ENCODE data around the gene MAD1L1.
"Not testable (repeated sequence)": the region's sequence is repeated elsewhere in the genome, so short reads cannot be mapped to it uniquely, and the experiment has no call there.

Gene MAD1L1

DNA sequence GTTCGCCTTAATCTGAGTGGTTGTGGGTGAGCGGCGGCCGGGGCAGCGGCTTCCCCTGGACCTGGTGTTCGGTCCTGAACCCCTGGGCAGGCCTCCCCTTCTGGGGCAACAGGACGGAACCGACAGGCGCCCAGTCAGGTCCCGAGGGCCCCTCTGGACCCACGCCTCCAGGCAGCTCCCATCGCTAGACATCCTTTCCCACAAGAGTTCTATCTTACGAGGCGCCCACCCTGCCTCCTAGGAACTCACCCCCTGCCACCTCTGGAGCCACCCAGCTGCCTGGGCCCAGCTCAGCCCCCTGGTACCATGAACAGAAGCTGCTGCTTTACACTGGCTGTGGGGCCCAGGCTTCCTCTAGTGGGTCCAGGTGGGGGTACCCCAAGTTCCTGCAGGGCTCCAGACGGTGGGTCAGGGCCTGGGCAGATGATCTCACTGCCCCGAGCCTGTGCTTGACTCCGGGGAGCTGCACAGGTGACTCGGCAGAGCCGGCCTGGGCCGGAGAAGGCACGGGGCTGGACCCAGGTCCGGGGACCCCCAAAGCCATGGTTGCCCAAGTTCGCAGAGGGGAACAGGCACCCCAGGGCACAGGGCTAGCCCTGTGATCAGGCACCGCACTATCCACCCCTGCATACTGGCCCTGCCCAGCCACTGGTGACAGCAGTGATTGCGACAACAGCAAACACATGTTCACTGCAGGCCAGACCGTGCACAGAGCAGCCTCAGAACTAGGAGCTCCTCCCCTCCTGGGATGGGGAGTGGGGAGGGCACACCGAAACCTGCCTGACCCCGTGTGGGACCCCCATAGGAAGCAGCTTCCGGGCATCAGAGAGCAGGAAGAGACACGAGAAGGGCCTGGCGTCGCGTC lies 382.4 kb downstream of the MAD1L1 start:
- no peak for DNase-seq (ENCODE audit: low spot score)

DNA sequence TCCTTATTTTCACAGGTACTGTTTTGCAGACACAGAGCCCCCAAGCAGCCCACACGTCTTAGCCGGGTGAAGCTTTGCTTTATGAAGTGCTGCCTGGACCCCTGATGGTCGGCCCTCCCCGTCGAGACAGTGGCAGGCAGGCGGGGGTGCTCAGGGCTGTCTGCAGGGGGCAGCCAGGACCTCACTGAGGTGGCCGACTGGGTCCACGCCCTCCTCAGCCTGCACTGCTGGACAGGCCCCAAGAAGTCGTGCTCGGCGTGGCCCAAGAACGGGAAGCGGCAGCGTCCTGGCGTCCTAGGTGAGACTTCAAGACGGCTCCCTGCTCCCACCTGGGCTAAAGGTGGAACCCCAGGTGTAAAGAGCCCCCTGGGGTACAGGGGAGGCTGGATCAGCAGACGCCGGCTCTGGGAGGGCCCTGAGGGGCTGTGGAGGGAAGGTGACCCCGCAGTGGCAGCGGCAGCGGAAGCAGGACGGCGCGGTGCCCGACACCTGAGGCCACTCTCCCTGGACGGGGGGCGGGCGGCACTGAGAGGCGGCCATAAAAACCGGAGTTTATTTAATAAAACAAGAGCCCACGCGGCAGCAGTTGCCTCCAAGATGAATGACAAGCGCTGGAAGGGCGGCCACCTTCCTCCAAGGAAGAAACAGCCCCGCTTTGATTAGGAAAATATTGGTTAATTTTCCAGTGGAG lies 383.2 kb downstream of the MAD1L1 start:
- DNase-seq (ENCODE audit: low spot score): no peak

DNA sequence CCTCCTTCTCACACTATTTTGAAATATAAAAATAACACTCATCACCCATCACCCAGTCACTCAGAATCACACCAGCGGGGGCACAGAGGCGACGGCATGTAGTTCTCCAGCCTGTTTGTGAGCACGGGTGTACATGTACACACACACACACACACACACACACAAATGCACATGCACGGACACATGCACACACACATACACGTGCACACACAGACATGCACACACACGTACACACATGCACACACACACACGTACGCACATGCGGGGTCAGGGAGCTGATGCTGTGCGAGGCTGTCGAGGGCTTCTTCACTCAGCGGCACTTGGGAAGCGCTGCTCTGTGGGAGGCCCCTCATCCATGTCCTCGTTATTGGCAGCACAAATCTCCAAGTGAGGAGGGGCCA lies 383.8 kb downstream of the MAD1L1 start:
- no peak for DNase-seq (ENCODE audit: low spot score)

DNA sequence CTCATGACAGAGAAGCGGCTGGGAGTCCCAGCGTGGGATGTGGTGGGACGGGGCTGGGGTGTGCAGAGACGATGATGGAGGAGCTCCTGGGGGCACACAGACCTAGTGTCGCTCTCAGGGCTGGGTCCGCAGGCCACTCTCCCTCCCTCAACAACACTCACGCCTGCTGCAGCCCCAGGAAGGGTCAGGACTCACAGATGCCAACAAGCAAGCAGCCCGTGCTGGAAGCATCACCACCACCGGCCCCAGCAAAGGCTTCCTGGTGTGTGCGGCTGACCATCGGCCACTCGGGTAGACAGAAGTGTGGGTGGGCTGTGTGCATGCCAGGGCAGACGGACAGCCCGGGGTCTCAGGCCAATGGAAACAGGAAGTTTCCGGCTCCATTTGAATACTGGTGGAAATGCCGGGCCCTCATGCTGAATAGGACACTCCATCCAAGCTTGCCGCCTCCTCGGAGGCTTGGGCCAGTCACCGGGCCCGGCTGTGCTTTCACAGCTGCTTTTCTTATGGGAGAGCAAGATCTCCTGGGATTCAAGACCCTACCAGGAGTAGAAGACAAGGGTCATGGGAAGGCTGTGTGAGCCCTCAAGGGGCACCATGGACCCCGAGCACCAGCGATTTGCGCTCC lies 384.6 kb downstream of the MAD1L1 start:
- DNase-seq (ENCODE audit: low spot score): no peak

DNA sequence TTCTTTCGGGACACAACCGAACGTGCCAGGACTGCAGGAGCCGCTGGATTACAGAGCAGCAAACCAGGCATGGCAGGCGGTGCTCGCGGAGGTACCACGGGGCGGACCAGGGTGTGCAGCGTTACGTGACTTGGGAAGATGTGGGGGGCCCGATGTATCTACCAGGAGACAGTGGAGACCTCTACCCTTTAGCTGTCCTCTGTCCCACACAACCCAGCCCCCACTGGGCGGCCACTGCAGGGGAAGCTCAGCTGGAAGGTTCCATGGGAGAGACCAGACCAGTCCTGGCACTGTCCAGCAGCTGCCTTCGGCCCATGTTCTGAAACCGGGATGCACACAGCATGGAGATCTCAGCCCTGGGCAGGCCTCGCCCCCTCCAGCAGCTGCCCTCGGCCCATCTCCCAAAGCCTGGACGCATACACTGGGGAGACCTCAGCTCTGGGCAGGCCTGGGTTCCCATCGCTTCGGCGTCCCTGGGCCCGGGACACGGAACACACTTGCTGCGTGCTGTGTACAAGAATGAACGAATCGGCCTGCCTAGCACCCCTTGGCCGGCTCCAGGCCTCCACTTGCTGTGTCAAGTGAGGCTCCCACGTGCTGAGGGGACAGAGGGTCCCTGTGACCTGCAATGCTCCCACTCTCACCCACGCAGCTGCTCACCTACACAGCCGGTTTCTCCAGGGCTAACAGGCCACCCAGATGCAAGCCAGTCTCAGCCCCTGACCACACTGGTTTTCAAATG lies 385.3 kb downstream of the MAD1L1 start:
- DNase-seq (ENCODE audit: low spot score): no peak

DNA sequence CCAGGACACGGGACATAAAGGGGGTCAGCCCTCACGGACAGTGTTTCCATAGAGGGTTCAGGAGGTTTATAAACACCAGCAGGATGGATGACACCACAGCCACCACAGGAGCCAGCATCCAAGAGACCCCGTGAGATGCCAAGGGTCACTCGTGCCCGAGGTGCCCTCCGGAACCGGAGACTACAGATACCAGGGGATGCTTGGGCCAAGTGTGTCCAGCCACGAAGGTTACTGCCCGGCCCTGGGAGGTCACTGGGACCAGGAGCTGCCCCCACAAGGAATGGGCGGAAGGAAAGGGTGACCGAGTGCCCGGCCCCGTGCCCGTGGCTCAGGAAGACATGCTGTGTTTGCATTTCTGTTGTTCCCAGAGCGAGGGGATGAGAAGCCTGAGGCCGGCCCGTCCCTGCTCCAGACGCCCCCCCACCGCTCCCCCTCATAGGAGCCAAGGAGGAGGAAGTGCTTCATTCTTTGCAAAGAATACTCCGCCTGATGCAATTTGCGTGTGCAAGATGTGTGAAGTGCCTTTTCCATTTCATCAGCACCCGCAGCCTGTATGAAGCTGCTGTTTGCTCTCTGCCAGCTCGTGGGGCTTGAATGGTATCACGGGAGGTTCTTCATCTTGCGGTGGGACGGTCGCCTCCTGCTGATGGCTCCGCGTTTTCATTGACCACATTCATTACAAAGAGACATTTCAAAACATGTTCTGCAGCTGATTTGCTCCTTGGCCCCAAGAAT lies 386.2 kb downstream of the MAD1L1 start:
- DNase-seq (ENCODE audit: low spot score): no peak

DNA sequence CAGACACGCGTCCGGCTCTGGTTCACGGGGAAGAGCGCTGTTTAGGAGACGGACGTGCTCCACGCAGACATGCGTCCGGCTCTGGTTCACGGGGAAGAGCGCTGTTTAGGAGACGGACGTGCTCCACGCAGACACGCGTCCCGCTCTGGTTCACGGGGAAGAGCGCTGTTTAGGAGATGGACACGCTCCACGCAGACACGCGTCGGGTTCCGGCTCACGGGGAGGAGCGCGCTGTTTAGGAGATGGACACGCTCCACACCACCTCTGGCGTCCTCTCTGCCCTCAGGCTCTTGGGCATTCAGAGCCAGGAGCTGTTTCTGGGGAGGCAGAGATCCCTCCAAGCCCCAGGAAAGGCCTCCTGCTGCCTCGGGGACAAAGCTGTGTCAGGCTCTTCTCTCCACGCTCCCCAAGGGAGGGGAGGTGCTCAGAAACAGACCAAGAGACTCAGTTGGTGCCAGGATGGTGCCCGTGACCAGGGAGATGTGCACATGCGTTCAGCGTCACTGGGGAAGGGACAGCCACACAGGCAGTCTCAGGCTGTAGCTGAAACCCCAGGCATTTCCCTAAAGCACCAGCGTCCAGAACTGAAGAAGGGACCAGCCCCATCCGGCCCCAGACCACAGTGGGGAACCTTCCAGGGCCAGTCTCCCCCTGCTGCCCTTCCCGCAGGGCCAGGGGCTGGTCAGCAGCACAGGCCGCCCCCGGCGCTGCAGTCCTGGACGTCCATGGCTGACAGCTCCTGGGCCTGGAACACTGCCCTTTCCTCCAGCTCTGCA lies 387.0 kb downstream of the MAD1L1 start:
- no peak for DNase-seq (ENCODE audit: low spot score)

DNA sequence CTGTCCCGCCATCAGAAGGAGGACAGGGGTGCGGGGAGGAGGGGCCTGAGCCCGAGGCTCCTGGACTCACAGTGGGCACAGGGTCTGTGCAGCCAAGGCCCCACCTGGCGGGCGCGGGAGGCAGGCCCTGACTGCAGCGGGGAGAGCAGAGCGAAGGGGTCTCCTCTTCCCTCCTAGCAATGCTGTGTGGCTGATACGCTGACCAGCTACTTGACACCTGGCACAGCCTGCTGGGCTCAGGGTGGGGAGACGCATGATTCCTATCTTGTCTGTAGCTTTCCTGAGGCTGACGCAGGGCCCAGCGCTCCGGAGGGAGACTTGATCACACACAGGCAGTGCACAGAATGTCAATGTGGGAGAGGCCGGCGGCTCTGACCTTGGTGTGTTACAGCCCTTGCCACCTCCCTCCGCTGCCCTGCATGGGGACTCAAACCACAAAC lies 387.8 kb downstream of the MAD1L1 start:
- no peak for DNase-seq (ENCODE audit: low spot score)

DNA sequence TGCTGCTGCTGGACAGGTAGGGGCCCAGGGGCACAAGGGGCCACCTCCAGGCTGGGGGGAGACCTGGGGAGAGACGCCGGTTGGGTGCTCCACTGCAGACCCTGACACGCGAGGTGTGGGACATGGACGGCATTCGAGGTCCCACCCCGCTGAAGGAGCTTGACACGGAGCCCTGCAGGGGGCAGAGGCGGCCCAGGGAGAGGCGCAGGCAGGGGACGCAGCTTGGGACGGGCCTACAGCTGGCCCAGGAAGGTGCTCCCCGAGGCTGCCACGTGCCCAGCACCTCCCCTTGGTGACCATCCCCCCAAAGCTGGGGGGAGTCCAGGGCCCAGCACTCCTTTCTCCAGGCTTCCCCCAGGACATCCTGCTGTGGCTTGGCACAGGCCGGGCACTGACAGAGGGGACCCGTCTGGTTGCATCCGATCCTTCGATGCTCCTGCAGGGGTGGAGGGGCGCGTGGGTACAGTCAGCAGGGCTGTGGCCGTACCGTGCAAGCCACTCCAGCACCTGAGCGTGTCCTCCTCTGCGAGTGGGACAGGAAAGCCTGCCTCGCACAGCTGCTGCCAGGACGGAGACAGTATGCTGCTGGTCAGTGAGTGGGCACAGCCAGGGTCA lies 388.3 kb downstream of the MAD1L1 start:
- no peak for DNase-seq (ENCODE audit: low spot score)

DNA sequence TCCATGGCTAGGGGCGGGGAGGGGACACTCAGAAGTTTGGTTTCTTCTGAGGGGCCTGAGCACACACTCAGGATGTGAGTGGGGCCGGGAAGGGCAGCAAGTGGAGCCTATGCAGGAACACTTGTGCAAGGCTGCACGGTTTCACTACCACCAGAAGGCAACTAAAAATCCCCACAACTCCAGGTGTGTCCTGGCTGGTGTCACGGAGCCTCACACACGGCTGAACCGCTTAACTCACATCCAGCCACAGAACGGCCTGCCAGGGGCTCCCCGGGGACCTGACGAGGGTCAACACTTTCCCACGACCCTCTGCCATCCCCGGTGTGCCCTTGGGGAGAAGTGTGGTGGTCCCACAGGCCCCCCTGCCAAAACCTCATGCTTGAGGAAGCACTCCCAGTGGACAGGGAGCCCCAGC lies 388.8 kb downstream of the MAD1L1 start:
- no peak for DNase-seq (ENCODE audit: low spot score)

DNA sequence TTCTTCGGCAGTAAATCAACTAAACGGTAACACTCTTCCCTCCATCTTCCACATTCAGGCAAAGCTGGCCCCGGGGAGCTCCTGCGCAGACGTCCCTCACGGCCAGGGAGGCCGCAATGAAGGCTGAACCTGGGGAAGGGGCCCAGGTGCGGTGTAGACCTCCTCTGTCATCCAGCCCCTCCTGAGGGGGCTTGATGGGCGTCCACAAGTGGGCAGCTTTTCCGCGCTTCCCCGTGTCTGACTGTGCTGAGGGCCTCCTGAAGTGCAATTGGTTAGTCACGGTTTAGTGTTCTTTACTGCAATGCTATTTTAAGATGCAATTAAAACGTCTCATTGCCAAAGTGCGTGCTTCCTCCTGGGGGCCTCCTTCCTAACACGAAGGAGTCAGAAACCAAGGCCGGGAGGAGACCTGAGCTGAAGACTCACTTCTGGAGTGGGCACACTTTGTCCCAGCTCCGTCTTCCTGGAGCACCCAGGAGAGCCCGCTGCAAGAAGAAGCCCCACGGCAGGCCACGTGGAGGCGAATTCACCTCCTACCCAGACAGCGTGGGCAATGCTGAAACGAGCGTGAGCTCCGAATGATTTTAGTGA lies 389.4 kb downstream of the MAD1L1 start:
- DNase-seq (ENCODE audit: low spot score): no peak

DNA sequence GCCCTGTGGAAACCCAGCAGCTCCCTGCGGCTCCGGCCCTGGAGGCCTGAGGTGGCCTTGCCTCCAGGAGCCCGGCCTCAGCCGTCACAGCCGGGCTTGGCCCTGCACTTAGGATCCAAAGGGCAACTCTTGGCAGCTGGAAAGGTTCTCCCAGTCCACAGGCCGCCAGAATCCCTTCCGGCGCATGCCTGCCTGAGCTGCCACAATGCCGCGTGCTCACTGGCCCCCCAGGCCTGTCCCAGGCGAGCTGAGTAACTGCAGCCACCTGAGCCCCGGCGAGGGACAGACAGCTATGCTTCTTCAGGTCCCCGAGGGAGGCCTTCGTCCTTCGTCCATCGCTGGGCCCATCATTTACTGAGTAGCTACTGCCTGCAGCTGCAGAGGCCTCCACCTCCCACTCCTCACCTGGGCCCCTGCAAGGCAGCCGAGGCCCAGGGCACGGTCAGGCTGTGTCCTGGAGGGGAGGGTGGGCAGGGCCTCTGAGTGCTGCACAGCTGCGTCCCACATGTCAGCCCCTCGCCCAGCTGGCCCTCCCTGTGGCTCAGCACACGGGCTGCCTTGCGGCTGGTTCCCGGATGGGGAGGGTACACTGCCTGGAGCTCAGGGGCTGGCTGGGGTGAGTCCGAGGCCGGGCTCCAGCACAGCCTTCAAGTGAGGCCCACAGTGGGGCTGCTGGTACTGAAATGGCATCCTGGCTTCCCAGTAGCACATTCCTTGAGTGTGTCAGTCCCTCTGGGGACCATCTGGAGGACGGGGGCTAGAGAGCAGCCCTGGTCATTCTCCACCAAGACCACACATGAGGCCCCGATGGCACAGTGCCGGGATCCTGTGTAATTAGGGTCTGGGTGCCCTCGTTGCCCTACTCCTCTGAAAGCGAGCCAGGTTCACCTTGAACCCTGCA lies 390.2 kb downstream of the MAD1L1 start:
- no peak for DNase-seq (ENCODE audit: low spot score)

DNA sequence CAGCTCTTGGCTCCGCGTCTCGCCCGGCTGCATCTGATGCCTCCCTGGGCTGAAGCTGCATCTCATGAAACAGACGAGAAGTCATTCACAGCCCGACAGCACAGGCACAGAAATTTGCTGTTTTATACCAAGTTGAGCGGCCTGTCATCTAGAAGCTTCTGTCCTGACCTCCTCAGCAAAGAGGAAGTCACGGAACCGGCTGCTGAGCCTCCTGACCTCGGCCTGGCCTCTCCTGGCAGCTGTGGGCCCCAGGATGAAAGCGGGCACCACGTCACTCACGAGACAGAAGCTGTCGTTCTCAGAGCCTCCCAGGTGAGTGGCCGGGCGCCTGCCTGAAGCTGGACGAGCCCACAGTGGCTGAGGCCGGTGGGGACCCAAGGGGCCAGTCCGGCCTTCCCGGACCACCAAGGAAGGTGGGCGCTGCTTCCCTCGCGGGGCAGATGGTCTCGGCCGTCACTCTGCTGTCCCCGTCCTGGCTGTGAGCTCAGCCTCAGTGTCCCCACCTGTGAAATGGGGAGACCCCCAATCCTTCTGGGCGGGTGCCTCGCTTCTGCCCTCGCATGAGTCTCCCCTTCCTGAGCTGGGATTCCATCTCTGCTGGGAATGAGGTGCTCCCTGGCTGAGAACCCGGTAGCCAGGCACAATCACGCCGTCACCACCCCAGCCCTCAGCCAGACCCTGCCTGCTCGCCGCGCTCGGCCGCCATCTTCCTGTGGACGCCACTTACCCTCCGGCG lies 391.3 kb downstream of the MAD1L1 start:
- not testable (repeated sequence) for DNase-seq (ENCODE audit: low spot score)

DNA sequence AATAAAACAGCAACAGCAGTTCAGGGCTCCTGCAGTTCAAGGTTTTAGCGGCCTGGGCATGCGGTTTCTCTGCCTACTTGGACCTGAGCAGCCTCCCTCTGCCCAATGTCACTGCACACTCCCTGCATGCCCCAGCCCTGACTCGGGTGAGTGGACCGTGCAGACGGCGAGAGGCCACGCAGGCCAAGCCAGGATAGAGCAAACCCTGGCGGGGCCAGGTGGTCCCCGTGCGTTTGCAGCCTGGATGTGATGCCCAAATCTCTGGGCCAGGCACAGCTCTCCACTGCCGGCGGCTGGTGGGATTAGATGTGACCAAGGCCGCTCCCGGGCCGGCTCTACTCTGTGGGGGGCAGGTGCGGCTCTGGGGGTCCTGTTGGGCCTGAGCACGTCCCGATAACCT lies 392.0 kb downstream of the MAD1L1 start:
- not testable (repeated sequence) for DNase-seq (ENCODE audit: low spot score)

DNA sequence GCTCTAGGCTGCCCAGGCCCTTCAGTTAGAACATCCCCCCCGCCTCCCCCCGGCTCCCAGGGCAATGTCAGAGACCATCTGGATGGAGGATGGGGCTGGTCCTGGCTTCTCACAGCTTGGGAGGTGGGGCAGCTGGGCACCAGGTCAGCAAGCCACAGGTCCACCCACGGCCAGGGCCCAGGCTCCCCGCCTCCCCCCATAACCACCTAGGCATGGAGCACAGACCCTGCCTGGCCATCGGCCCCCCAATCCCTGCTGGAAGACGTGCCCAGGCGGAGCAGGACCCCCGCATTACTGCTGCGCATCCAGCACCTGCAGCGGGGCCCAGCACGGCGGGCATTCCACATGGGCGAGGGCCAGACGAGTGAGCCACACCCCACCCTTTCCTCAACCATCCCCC lies 393.0 kb downstream of the MAD1L1 start:
- no peak for DNase-seq (ENCODE audit: low spot score)

DNA sequence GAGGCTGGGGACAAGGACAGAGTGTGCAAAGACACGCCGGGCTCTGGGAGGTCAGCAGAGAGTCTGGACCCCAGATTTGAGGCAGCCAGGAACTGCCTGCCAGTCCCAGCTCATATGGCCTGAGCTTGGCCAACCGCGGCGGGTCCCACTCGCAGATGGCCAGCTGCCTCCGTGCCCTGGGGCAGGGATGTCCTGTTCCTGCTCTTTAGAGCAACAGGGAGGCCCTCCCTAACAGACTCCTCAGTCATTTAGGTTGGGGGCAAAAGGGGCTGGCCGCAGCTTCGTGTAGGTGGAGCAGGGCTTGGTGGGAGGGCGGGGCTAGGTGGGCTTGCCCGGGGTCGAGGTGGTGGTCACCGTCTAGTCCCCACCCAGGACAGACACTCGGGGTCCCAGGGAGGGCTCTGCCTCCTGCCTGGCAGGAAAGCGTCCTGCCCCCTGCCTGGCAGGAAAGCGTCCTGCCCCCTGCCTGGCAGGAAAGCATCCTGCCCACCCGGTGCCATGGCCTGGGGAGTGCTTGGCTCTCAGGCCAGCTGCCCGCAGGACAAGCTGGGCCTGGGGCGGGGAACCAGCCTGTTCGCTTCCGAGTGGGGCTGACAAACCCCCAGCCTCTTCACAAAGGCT lies 393.7 kb downstream of the MAD1L1 start:
- DNase-seq (ENCODE audit: low spot score): not testable (repeated sequence)

DNA sequence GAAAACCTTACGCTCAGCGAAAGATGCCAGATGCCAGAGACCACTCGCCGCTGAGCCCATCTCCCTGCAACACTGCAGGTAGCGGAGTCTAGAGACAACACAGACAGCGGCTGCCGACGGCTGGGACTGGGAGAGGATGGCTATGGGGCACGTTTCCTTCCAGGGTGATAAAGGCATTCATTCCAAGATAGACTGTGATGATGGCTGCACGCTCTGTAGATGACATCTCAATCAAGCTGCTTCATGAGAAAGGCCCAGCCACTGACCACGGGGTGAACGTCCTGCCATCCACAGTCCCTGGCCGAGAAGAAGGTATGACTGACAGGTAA lies 394.2 kb downstream of the MAD1L1 start:
- DNase-seq (ENCODE audit: low spot score): not testable (repeated sequence)

Measured in D341Med (cell line).